H1 (cell line): ENCODE data around the gene SHQ1. TPM values are rescaled to one million over a fixed set of nuclear protein-coding genes. Genes with fewer than 3 reads are reported as not detected.

ENCODE experiments used
- CTCF ChIA-PET: fragments of 300-600 bp; sonication (Branson Sonifier 250); formaldehyde crosslinking; loops from one replicate; lab custom pipeline; 2021; ENCODE audit not compliant: partially characterized antibody; lab: Charles Lee
- POLR2A ChIA-PET: fragments of 300-600 bp; sonication (Branson Sonifier 250); formaldehyde crosslinking; loops from one replicate; lab custom pipeline; 2021; ENCODE audit warnings: inconsistent platforms; ENCODE audit not compliant: partially characterized antibody; lab: Charles Lee
- DNase-seq, 2 experiments: peaks; one replicate each; pipeline versions ENCODE4 v3.0.0 to v3.0.0-alpha.2; 2010 to 2022; ENCODE audit warnings: low spot score in 2 of 2, low read depth in 1 of 2, mixed read lengths in 1 of 2
- FAIRE-seq: peaks from 2 replicates; lab custom pipeline; 2011; peaks lifted over from hg19 to GRCh38; lab: Jason Lieb, UNC
- H2AFZ ChIP-seq: 2 replicates; pipeline ENCODE4 v1.8.1; 2012; ENCODE audit warnings: low read length, inconsistent platforms
- H2AK5ac ChIP-seq: 2 replicates; pipeline ENCODE4 v1.6.1; 2013; ENCODE audit warnings: low read depth, low read length
- H2BK120ac ChIP-seq: replicated peaks from 2 replicates; pipeline ENCODE3; 2013; ENCODE audit warnings: low read depth, low read length, inconsistent platforms
- H2BK12ac ChIP-seq: 2 replicates; pipeline ENCODE4 v1.6.1; 2013; ENCODE audit warnings: low read depth, low read length
- H2BK15ac ChIP-seq: 2 replicates; pipeline ENCODE4 v1.6.1; 2013; ENCODE audit warnings: low read length
- H2BK20ac ChIP-seq: 2 replicates; pipeline ENCODE4 v1.6.1; 2013; ENCODE audit warnings: low read length
- H2BK5ac ChIP-seq: 2 replicates; pipeline ENCODE4 v1.6.1; 2013; ENCODE audit warnings: low read depth, low read length
- H3K14ac ChIP-seq: 2 replicates; pipeline ENCODE4 v1.6.1; 2013; ENCODE audit warnings: inconsistent platforms; ENCODE audit not compliant: insufficient read length
- H3K18ac ChIP-seq: 2 replicates; pipeline ENCODE4 v1.6.1; 2013; ENCODE audit warnings: low read length; ENCODE audit errors: extremely low read depth
- H3K23ac ChIP-seq: 2 replicates; pipeline ENCODE4 v1.6.1; 2013; ENCODE audit warnings: inconsistent platforms; ENCODE audit not compliant: insufficient read length
- H3K23me2 ChIP-seq: 2 replicates; pipeline ENCODE4 v1.6.1; 2013; ENCODE audit warnings: low read depth, low read length
- H3K27ac ChIP-seq: 2 replicates; pipeline ENCODE4 v1.6.1; 2011; ENCODE audit warnings: low read depth, low read length, inconsistent platforms
- H3K27me3 ChIP-seq, 4 experiments: replicated peaks in 1 of 4; 1 replicate in 1 of 4; 2 replicates in 3 of 4; pipeline versions ENCODE4 v1.6.1 to v1.8.1; 2011 to 2013; ENCODE audit warnings: low read length in 3 of 4, mild to moderate bottlenecking in 3 of 4, inconsistent platforms in 2 of 4, mixed read lengths in 2 of 4, moderate library complexity in 1 of 4; ENCODE audit not compliant: control insufficient read depth in 3 of 4, insufficient read depth in 3 of 4; ENCODE audit errors: extremely low read depth in 1 of 4
- H3K36me3 ChIP-seq, 4 experiments: 2 replicates each; pipeline versions ENCODE4 v1.6.1 to v1.8.1; 2011 to 2013; ENCODE audit warnings: mild to moderate bottlenecking in 4 of 4, low read length in 3 of 4, moderate library complexity in 2 of 4, control low read depth in 1 of 4, inconsistent platforms in 1 of 4; ENCODE audit not compliant: insufficient read depth in 4 of 4, control insufficient read depth in 2 of 4
- H3K4ac ChIP-seq: replicated peaks from 2 replicates; pipeline ENCODE3; 2013; ENCODE audit warnings: low read length, low read depth, mixed read lengths, inconsistent platforms; ENCODE audit not compliant: insufficient read length
- H3K4me1 ChIP-seq, 4 experiments: replicated peaks in 1 of 4; 1 replicate in 1 of 4; 2 replicates in 3 of 4; pipeline versions ENCODE4 v1.6.1 to v1.8.1; 2011 to 2013; ENCODE audit warnings: low read length in 3 of 4, inconsistent platforms in 2 of 4, mixed read lengths in 1 of 4; ENCODE audit not compliant: insufficient read depth in 4 of 4, control insufficient read depth in 3 of 4
- H3K4me2 ChIP-seq, 2 experiments: 2 replicates each; pipeline versions ENCODE4 v1.6.1 to v1.8.1; 2011 to 2013; ENCODE audit warnings: low read depth in 2 of 2, low read length in 2 of 2, control low read depth in 1 of 2, inconsistent platforms in 1 of 2, mild to moderate bottlenecking in 1 of 2; ENCODE audit not compliant: insufficient read depth in 1 of 2
- H3K4me3 ChIP-seq, 4 experiments: fragments of 200-600, 300-600 bp in 1 of 4; sonication (generic), shearing (Covaris generic), sonication (Bioruptor Twin) in 1 of 4; 2 replicates each; pipeline versions ENCODE4 v1.5.1 to v1.8.1; 2011 to 2016; ENCODE audit warnings: low read length in 4 of 4, low read depth in 3 of 4, control low read depth in 2 of 4, inconsistent platforms in 2 of 4, mild to moderate bottlenecking in 2 of 4, mixed read lengths in 1 of 4, moderate library complexity in 1 of 4; ENCODE audit not compliant: insufficient read depth in 2 of 4; ENCODE audit errors: extremely low read depth in 1 of 4
- H3K56ac ChIP-seq: replicated peaks from 2 replicates; pipeline ENCODE3; 2013; ENCODE audit warnings: low read depth, mild to moderate bottlenecking, mixed read lengths, low read length, inconsistent platforms; ENCODE audit not compliant: insufficient read length
- H3K79me1 ChIP-seq: 2 replicates; pipeline ENCODE4 v1.6.1; 2013; ENCODE audit warnings: low read depth, low read length, control low read depth
- H3K79me2 ChIP-seq, 2 experiments: 2 replicates each; pipeline versions ENCODE4 v1.6.1 to v1.8.1; 2012 to 2013; ENCODE audit warnings: low read length in 2 of 2, mild to moderate bottlenecking in 2 of 2, inconsistent platforms in 1 of 2; ENCODE audit not compliant: insufficient read depth in 2 of 2, control insufficient read depth in 1 of 2
- H3K9ac ChIP-seq, 4 experiments: replicated peaks in 1 of 4; 1 replicate in 1 of 4; 2 replicates in 3 of 4; pipeline versions ENCODE4 v1.6.1 to v1.8.1; 2011 to 2013; ENCODE audit warnings: low read depth in 3 of 4, low read length in 3 of 4, control low read depth in 2 of 4, mild to moderate bottlenecking in 2 of 4, moderate library complexity in 2 of 4, inconsistent platforms in 1 of 4; ENCODE audit errors: extremely low read depth in 1 of 4
- H3K9me3 ChIP-seq, 2 experiments: 2 replicates each; pipeline versions ENCODE4 v1.6.1 to v1.8.1; 2012 to 2013; ENCODE audit warnings: mild to moderate bottlenecking in 2 of 2, moderate library complexity in 2 of 2, control low read depth in 1 of 2, inconsistent platforms in 1 of 2, low read depth in 1 of 2, low read length in 1 of 2, mixed read lengths in 1 of 2; ENCODE audit not compliant: insufficient read depth in 2 of 2
- H4K20me1 ChIP-seq, 2 experiments: replicated peaks in 1 of 2; 2 replicates each; pipeline versions ENCODE3 to v1.8.1; 2011 to 2013; ENCODE audit warnings: inconsistent platforms in 2 of 2, low read length in 2 of 2, mild to moderate bottlenecking in 1 of 2; ENCODE audit not compliant: insufficient read depth in 2 of 2, control insufficient read depth in 1 of 2
- H4K5ac ChIP-seq: 2 replicates; pipeline ENCODE4 v1.6.1; 2013; ENCODE audit warnings: low read length, low read depth, mixed read lengths, inconsistent platforms; ENCODE audit not compliant: insufficient read length
- H4K8ac ChIP-seq: 2 replicates; pipeline ENCODE4 v1.8.0; 2013; ENCODE audit warnings: mild to moderate bottlenecking, moderate library complexity, low read length, inconsistent platforms; ENCODE audit not compliant: insufficient read depth; ENCODE audit errors: extremely low read depth
- H4K91ac ChIP-seq: replicated peaks from 2 replicates; pipeline ENCODE3; 2013; ENCODE audit warnings: low read length, mixed read lengths, inconsistent platforms; ENCODE audit not compliant: insufficient read length
- ATF2 ChIP-seq: IDR thresholded peaks from 2 replicates; pipeline ENCODE4 v1.6.1; 2012; ENCODE audit warnings: low read length, inconsistent platforms
- RFX5 ChIP-seq: IDR thresholded peaks from 2 replicates; pipeline ENCODE4 v1.6.1; 2011; ENCODE audit warnings: low read depth, low read length, improper control_type of control experiment, borderline replicate concordance
- TBP ChIP-seq: IDR thresholded peaks from 2 replicates; pipeline ENCODE4 v1.6.1; 2011; ENCODE audit warnings: low read depth, low read length, improper control_type of control experiment
- polyA plus RNA-seq, 7 experiments: library from polyadenylated mRNA; depleted of rRNA in 3 of 7; stranded (reverse) in 5 of 7; unstranded in 2 of 7; fragments of >200 nt in 5 of 7; fragments of 200-250 nt in 2 of 7; gene quantifications; 1 replicate in 5 of 7; 2 replicates in 1 of 7; 4 replicates in 1 of 7; pipeline versions ENCODE4 v1.2.1 to v1.2.3, GENCODE V29; 2011 to 2013; ENCODE audit warnings: missing spikeins in 2 of 7, mixed read lengths in 2 of 7
- total RNA-seq: library from RNA; stranded (reverse); fragmentation: NEBNext Ultra II Directional; extraction: Animal tissue kit (Norgen Biotek cat#: 25700); gene quantifications from 2 replicates; pipeline ENCODE4 v1.2.1, GENCODE V29; 2021

Gene SHQ1
- total and polyA plus RNA-seq, 2 of the 8 experiments (the other 6 are each of a cell fraction or from before 2014, with no cell fraction given), result 10.7 to 34.4 TPM

- no peak overlapping the region for H2AFZ ChIP-seq
- no peak overlapping the region for H4K91ac ChIP-seq
- H3K4me1 ChIP-seq, result peaks cover 0 to 2% (median under 1%) of the 10 kb centered on the region in 4 experiments; a peak in 2 of 7 replicates
- ChIA-PET CTCF (interaction anchor here (0.6 to 2.6 kb wide), 5 partner anchors 11 to 27 kb away, joined by 3 to 6 read pairs (median 5); no protein-coding TSS in a partner anchor), POLR2A (no interaction called here)
- no peak overlapping the region for H3K56ac ChIP-seq
- DNase-seq (no peak), FAIRE-seq (no peak)
- H3K4me2 ChIP-seq, result no peak overlapping the region
- no peaks in the 10 kb centered on the region for H3K36me3 ChIP-seq
- H3K18ac ChIP-seq, result no peak overlapping the region
- H3K79me1 ChIP-seq, result no peaks in the 10 kb centered on the region
- H4K5ac ChIP-seq, result no peak overlapping the region
- H3K14ac ChIP-seq, result no peak overlapping the region
- H3K23me2 ChIP-seq, result no peaks in the 10 kb centered on the region
- no peaks in the 10 kb centered on the region for H4K20me1 ChIP-seq
- H2BK15ac ChIP-seq, result no peak overlapping the region
- no peak overlapping the region for H4K8ac ChIP-seq
- H2BK5ac ChIP-seq, result no peak overlapping the region
- no peak overlapping the region for H3K27ac ChIP-seq
- H3K9me3 ChIP-seq, result no peaks in the 10 kb centered on the region
- H3K27me3 ChIP-seq, result no peaks in the 10 kb centered on the region
- no peak overlapping the region for H2BK20ac ChIP-seq
- H2BK12ac ChIP-seq, result no peak overlapping the region
- no peak overlapping the region for H3K4ac ChIP-seq
- no peaks in the 10 kb centered on the region for H3K79me2 ChIP-seq
- no peak overlapping the region for H3K9ac ChIP-seq
- H3K4me3 ChIP-seq, result no peak overlapping the region
- no peak overlapping the region for H3K23ac ChIP-seq
- H2AK5ac ChIP-seq, result no peak overlapping the region
- no peak overlapping the region for H2BK120ac ChIP-seq
- TF ChIP-seq ATF2 (no peak), RFX5 (no peak), TBP (no peak)
These were observed 49.4 kb upstream of the SHQ1 start for GRCh38 chr3:72897758-72898007.
